GM23338 (cell line): ENCODE data around the gene CACNB1. TPM values are rescaled to one million over a fixed set of nuclear protein-coding genes. Genes with fewer than 3 reads are reported as not detected.

Experiments used
- CREB1 ChIP-seq: fragments of 250-450 bp; sonication (Bioruptor Pico); IDR thresholded peaks from 2 replicates; pipeline ENCODE4 v1.5.0; 2020; ENCODE audit warnings: low read depth, mild to moderate bottlenecking, moderate library complexity
- JUNB ChIP-seq: IDR thresholded peaks from one replicate; pipeline ENCODE4 v1.6.1; 2016; ENCODE audit warnings: antibody characterized with exemption; ENCODE audit not compliant: unreplicated experiment
- STAT1 ChIP-seq: IDR thresholded peaks from one replicate; pipeline ENCODE4 v1.6.1; 2016; ENCODE audit warnings: antibody characterized with exemption; ENCODE audit not compliant: unreplicated experiment
- ZNF331 ChIP-seq: fragments of 250-450 bp; sonication (Bioruptor Pico); IDR thresholded peaks from 2 replicates; pipeline ENCODE4 v1.5.0; 2020; ENCODE audit warnings: low read depth, mild to moderate bottlenecking, moderate library complexity
- polyA plus RNA-seq: library from polyadenylated mRNA; unstranded; fragments of >200 nt; fragmentation: Nextera tagmentation; extraction: Ambion mirVana; gene quantifications from 2 replicates; pipeline ENCODE4 v1.2.1, GENCODE V29; 2016
- total RNA-seq: library from RNA; depleted of rRNA; stranded (reverse); fragments of >200 nt; shearing (Covaris generic); gene quantifications from 2 replicates; pipeline ENCODE4 v1.2.3, GENCODE V29; 2014
- TF ChIP-seq, protein P1 (sequence below): fragments of 250-450 bp; sonication (Bioruptor Pico); IDR thresholded peaks from 2 replicates; pipeline ENCODE4 v1.5.0; 2020; ENCODE audit warnings: mild to moderate bottlenecking, moderate library complexity
- TF ChIP-seq, protein P2 (sequence below): IDR thresholded peaks from one replicate; pipeline ENCODE4 v1.6.1; 2018; ENCODE audit warnings: antibody characterized with exemption; ENCODE audit not compliant: unreplicated experiment

The CACNB1 gene
- total and polyA plus RNA-seq, 2 experiments from 2014 or later, result 8.4 to 13.1 TPM

DNA sequence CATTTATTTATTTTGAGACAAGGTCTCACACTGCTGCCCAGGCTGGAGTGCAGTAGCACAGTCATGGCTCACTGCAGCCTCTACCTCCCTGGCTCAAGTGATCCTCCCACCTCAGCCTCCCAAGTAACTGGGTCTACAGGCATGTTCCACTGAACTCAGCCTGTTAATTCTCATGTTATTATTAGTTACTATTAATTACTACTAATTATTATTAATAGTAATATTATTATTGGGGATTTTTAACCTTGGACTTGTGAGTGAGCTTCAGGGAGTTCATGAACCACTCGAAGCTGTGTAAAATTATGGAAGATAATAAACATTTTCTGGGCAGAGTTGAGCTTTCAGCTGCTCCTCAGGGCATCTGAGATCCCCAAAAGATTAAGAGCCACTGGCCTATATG, 32.9 kb upstream of the CACNB1 start (continued):
- TF ChIP-seq, protein P1, sequence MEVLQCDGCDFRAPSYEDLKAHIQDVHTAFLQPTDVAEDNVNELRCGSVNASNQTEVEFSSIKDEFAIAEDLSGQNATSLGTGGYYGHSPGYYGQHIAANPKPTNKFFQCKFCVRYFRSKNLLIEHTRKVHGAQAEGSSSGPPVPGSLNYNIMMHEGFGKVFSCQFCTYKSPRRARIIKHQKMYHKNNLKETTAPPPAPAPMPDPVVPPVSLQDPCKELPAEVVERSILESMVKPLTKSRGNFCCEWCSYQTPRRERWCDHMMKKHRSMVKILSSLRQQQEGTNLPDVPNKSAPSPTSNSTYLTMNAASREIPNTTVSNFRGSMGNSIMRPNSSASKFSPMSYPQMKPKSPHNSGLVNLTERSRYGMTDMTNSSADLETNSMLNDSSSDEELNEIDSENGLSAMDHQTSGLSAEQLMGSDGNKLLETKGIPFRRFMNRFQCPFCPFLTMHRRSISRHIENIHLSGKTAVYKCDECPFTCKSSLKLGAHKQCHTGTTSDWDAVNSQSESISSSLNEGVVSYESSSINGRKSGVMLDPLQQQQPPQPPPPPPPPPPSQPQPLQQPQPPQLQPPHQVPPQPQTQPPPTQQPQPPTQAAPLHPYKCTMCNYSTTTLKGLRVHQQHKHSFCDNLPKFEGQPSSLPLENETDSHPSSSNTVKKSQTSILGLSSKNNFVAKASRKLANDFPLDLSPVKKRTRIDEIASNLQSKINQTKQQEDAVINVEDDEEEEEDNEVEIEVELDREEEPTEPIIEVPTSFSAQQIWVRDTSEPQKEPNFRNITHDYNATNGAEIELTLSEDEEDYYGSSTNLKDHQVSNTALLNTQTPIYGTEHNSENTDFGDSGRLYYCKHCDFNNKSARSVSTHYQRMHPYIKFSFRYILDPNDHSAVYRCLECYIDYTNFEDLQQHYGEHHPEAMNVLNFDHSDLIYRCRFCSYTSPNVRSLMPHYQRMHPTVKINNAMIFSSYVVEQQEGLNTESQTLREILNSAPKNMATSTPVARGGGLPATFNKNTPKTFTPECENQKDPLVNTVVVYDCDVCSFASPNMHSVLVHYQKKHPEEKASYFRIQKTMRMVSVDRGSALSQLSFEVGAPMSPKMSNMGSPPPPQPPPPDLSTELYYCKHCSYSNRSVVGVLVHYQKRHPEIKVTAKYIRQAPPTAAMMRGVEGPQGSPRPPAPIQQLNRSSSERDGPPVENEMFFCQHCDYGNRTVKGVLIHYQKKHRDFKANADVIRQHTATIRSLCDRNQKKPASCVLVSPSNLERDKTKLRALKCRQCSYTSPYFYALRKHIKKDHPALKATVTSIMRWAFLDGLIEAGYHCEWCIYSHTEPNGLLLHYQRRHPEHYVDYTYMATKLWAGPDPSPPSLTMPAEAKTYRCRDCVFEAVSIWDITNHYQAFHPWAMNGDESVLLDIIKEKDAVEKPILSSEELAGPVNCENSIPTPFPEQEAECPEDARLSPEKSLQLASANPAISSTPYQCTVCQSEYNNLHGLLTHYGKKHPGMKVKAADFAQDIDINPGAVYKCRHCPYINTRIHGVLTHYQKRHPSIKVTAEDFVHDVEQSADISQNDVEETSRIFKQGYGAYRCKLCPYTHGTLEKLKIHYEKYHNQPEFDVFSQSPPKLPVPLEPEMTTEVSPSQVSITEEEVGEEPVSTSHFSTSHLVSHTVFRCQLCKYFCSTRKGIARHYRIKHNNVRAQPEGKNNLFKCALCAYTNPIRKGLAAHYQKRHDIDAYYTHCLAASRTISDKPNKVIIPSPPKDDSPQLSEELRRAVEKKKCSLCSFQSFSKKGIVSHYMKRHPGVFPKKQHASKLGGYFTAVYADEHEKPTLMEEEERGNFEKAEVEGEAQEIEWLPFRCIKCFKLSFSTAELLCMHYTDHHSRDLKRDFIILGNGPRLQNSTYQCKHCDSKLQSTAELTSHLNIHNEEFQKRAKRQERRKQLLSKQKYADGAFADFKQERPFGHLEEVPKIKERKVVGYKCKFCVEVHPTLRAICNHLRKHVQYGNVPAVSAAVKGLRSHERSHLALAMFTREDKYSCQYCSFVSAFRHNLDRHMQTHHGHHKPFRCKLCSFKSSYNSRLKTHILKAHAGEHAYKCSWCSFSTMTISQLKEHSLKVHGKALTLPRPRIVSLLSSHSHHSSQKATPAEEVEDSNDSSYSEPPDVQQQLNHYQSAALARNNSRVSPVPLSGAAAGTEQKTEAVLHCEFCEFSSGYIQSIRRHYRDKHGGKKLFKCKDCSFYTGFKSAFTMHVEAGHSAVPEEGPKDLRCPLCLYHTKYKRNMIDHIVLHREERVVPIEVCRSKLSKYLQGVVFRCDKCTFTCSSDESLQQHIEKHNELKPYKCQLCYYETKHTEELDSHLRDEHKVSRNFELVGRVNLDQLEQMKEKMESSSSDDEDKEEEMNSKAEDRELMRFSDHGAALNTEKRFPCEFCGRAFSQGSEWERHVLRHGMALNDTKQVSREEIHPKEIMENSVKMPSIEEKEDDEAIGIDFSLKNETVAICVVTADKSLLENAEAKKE, result no peak
- TF ChIP-seq CREB1 (CRISPR knock-in tag) (no peak), STAT1 (no peak), ZNF331 (no peak), JUNB (no peak)
- TF ChIP-seq, protein P2, sequence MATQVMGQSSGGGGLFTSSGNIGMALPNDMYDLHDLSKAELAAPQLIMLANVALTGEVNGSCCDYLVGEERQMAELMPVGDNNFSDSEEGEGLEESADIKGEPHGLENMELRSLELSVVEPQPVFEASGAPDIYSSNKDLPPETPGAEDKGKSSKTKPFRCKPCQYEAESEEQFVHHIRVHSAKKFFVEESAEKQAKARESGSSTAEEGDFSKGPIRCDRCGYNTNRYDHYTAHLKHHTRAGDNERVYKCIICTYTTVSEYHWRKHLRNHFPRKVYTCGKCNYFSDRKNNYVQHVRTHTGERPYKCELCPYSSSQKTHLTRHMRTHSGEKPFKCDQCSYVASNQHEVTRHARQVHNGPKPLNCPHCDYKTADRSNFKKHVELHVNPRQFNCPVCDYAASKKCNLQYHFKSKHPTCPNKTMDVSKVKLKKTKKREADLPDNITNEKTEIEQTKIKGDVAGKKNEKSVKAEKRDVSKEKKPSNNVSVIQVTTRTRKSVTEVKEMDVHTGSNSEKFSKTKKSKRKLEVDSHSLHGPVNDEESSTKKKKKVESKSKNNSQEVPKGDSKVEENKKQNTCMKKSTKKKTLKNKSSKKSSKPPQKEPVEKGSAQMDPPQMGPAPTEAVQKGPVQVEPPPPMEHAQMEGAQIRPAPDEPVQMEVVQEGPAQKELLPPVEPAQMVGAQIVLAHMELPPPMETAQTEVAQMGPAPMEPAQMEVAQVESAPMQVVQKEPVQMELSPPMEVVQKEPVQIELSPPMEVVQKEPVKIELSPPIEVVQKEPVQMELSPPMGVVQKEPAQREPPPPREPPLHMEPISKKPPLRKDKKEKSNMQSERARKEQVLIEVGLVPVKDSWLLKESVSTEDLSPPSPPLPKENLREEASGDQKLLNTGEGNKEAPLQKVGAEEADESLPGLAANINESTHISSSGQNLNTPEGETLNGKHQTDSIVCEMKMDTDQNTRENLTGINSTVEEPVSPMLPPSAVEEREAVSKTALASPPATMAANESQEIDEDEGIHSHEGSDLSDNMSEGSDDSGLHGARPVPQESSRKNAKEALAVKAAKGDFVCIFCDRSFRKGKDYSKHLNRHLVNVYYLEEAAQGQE, result no peak
